ENCODE measurements around the gene TRIM25.

DNA sequence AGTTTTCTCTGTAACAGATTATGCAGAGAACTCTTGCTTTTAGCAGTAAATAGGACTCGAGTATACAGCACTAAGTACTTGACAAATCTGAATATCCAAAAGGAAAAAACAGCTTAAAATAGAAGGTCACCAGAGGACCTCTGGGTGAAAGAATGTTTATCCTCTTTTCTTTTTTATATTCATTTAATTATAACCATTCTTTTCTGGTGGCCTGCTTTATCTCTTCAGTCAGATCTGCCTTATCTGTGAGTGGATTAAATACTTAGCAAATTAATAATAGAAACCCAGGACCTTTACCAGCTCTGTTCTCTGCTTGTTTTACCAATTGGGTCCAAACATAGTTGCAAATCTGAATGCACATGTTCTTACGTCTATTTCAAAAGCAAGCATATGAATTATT lies 71.3 kb downstream of the TRIM25 start:
- TF ChIP-seq, protein P1, sequence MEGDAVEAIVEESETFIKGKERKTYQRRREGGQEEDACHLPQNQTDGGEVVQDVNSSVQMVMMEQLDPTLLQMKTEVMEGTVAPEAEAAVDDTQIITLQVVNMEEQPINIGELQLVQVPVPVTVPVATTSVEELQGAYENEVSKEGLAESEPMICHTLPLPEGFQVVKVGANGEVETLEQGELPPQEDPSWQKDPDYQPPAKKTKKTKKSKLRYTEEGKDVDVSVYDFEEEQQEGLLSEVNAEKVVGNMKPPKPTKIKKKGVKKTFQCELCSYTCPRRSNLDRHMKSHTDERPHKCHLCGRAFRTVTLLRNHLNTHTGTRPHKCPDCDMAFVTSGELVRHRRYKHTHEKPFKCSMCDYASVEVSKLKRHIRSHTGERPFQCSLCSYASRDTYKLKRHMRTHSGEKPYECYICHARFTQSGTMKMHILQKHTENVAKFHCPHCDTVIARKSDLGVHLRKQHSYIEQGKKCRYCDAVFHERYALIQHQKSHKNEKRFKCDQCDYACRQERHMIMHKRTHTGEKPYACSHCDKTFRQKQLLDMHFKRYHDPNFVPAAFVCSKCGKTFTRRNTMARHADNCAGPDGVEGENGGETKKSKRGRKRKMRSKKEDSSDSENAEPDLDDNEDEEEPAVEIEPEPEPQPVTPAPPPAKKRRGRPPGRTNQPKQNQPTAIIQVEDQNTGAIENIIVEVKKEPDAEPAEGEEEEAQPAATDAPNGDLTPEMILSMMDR (IDR thresholded peaks at IDR 0.05; ENCODE audit: insufficient read depth, low read length, poor library complexity, severe bottlenecking): no peak
- no peak for TF ChIP-seq EZH2phosphoT487 (conservative IDR thresholded peaks at IDR 0.05; ENCODE audit: low read length)
